Sigmoid colon (tissue), 7 donors: ENCODE data around the gene COBL. TPM values are rescaled to one million over a fixed set of nuclear protein-coding genes. Genes with fewer than 3 reads are reported as not detected.
A peak's percentile ranks its signal among the peaks of the same experiment; 100 is the strongest.

Source experiments
- DNase-seq: peaks from one replicate; pipeline ENCODE4 v3.0.0-alpha.2; 2019
- H3K27ac ChIP-seq, 4 donors: fragments of 200-600 bp; sonication (generic); one replicate each; pipeline ENCODE4 v1.5.1; 2016 to 2019; ENCODE audit warnings: mild to moderate bottlenecking in 1 of 4
- H3K27me3 ChIP-seq, 3 donors: fragments of 200-600 bp; sonication (generic); one replicate each; pipeline ENCODE4 v1.5.1; 2019; ENCODE audit warnings: mild to moderate bottlenecking in 1 of 3
- H3K36me3 ChIP-seq, 4 donors: fragments of 200-600 bp; sonication (generic); one replicate each; pipeline ENCODE4 v1.5.1; 2016 to 2019
- H3K4me1 ChIP-seq, 4 donors: fragments of 200-600 bp; sonication (generic); one replicate each; pipeline ENCODE4 v1.5.1; 2017 to 2019
- H3K4me3 ChIP-seq, 4 donors: fragments of 200-600 bp; sonication (generic); one replicate each; pipeline ENCODE4 v1.5.1; 2017 to 2019; ENCODE audit warnings: mild to moderate bottlenecking in 2 of 4, moderate library complexity in 1 of 4
- H3K9me3 ChIP-seq, 4 donors: fragments of 200-600 bp in 3 of 4; sonication (generic) in 3 of 4; one replicate each; pipeline versions ENCODE4 v1.5.1 to v1.6.1; 2013 to 2019
- CTCF ChIP-seq, 4 experiments: fragments of 450-650 bp in 3 of 4; fragments of 200-600 bp in 1 of 4; IDR thresholded peaks; one replicate each; pipeline ENCODE4 v1.5.1; 2016 to 2019; ENCODE audit warnings: antibody characterized with exemption in 4 of 4, mild to moderate bottlenecking in 3 of 4, moderate library complexity in 2 of 4
- EP300 ChIP-seq, 4 donors: sonication (generic); formaldehyde crosslinking; IDR thresholded peaks; one replicate each; pipeline ENCODE4 v1.6.1; 2017; ENCODE audit warnings: antibody characterized with exemption in 4 of 4
- POLR2A ChIP-seq, 2 donors: fragments of 450-650 bp; IDR thresholded peaks; one replicate each; pipeline ENCODE4 v1.6.1; 2016; ENCODE audit warnings: antibody characterized with exemption in 2 of 2, mild to moderate bottlenecking in 2 of 2, moderate library complexity in 2 of 2
- POLR2AphosphoS5 ChIP-seq, 4 donors: sonication (generic); formaldehyde crosslinking; IDR thresholded peaks; one replicate each; pipeline ENCODE4 v1.6.1; 2017; ENCODE audit warnings: antibody characterized with exemption in 4 of 4
- WGBS, 2 donors: extraction: QIAGEN DNeasy Blood & Tissue Kit; methylation state at CpG; one replicate each; pipeline ENCODE4 v1.1.7; 2013; 5-methylcytosine and 5-hydroxymethylcytosine counted together
- intact Hi-C: fragments of 100-400 bp; cut with DNase I; formaldehyde crosslinking; loops from one replicate; pipeline ENCODE4 v1.15.1; 2023
- polyA plus RNA-seq, 3 donors: library from polyadenylated mRNA; stranded (reverse); fragments of 200-250 nt; gene quantifications; one replicate each; pipeline ENCODE4 v1.2.3, GENCODE V29; 2013
- total RNA-seq, 4 donors: library from RNA; depleted of rRNA; stranded (reverse); fragments of >200 nt; gene quantifications; one replicate each; pipeline ENCODE4 v1.1.0, GENCODE V29; 2016
- donor health status: healthy with polysubstance abuse.
- donor health status: Bipolar disorder and iron deficiency.
- donor health status: healthy.

Gene COBL
- total and polyA plus RNA-seq, 7 donors = 3.0 to 27.6 (median 10.0) TPM

GRCh38 chr7:51069411-51070083 lies 247.1 kb downstream of the COBL start:
- Histone ChIP-seq H3K9me3 (no peaks in the 10 kb centered on the region), H3K36me3 (no peaks in the 10 kb centered on the region), H3K27ac (peak overlapping the region in 2 of 4 donors; percentile 20 to 35), H3K4me1 (peaks cover 0 to 18% (median 4%) of the 10 kb centered on the region in 4 donors), H3K4me3 (no peak overlapping the region), H3K27me3 (no peaks in the 10 kb centered on the region)
- 71 to 82% methylated on average over 5 of the region's 5 CpGs for WGBS, 2 donors
- no peak for DNase-seq
- intact Hi-C loops = loop anchor here (5.0 to 10.0 kb wide), 3 partner anchors 277 to 602 kb away; no protein-coding TSS in a partner anchor
- TF ChIP-seq EP300 (IDR thresholded peaks at IDR 0.05) (no peak), POLR2A (IDR thresholded peaks at IDR 0.05) (no peak), POLR2AphosphoS5 (IDR thresholded peaks at IDR 0.05) (no peak)

GRCh38 chr7:51068401-51068800 lies 248.2 kb downstream of the COBL start:
- H3K36me3 ChIP-seq = no peaks in the 10 kb centered on the region
- no peak overlapping the region for H3K27ac ChIP-seq
- H3K27me3 ChIP-seq = no peaks in the 10 kb centered on the region
- H3K9me3 ChIP-seq = no peaks in the 10 kb centered on the region
- H3K4me3 ChIP-seq = no peak overlapping the region
- WGBS, 2 donors = 77 to 90% methylated on average over 4 of the region's 4 CpGs
- intact Hi-C loops = loop anchor here (5.0 to 10.0 kb wide), 3 partner anchors 276 to 601 kb away; no protein-coding TSS in a partner anchor
- TF ChIP-seq EP300 (IDR thresholded peaks at IDR 0.05) = no peak
- no peak for TF ChIP-seq CTCF (IDR thresholded peaks at IDR 0.05)
- no peak for TF ChIP-seq POLR2AphosphoS5 (IDR thresholded peaks at IDR 0.05)
- TF ChIP-seq POLR2A (IDR thresholded peaks at IDR 0.05) = no peak
- DNase-seq = no peak
- H3K4me1 ChIP-seq = peaks cover 0 to 18% (median 4%) of the 10 kb centered on the region in 4 donors

- intact Hi-C loops = loop anchor here (5.0 to 10.0 kb wide), 3 partner anchors 275 to 600 kb away; no protein-coding TSS in a partner anchor
- peaks cover 0 to 18% (median 4%) of the 10 kb centered on the region in 4 donors for H3K4me1 ChIP-seq
- TF ChIP-seq POLR2AphosphoS5 (IDR thresholded peaks at IDR 0.05) (no peak), CTCF (IDR thresholded peaks at IDR 0.05) (peak; percentile 39 to 73 (median 71)), EP300 (IDR thresholded peaks at IDR 0.05) (no peak)
- WGBS, 2 donors = 45 to 51% methylated on average over 7 of the region's 7 CpGs
- no peaks in the 10 kb centered on the region for H3K36me3 ChIP-seq
- H3K4me3 ChIP-seq = no peak overlapping the region
- peak; percentile 76 for DNase-seq
- H3K9me3 ChIP-seq = no peaks in the 10 kb centered on the region
- H3K27me3 ChIP-seq = no peaks in the 10 kb centered on the region
- H3K27ac ChIP-seq = no peak overlapping the region
Measured at GRCh38 chr7:51067757-51068156, 248.9 kb downstream of the COBL start.

- no peaks in the 10 kb centered on the region for H3K27me3 ChIP-seq
- H3K36me3 ChIP-seq = no peaks in the 10 kb centered on the region
- H3K9me3 ChIP-seq = no peaks in the 10 kb centered on the region
- H3K4me3 ChIP-seq = no peak overlapping the region
- no peak for DNase-seq
- intact Hi-C loops = loop anchor here (5.0 to 10.0 kb wide), 3 partner anchors 275 to 600 kb away; no protein-coding TSS in a partner anchor
- H3K27ac ChIP-seq = no peak overlapping the region
- no peak for TF ChIP-seq CTCF (IDR thresholded peaks at IDR 0.05)
- TF ChIP-seq POLR2A (IDR thresholded peaks at IDR 0.05) = no peak
- no peak for TF ChIP-seq POLR2AphosphoS5 (IDR thresholded peaks at IDR 0.05)
- no peak for TF ChIP-seq EP300 (IDR thresholded peaks at IDR 0.05)
- peaks cover 0 to 18% (median 4%) of the 10 kb centered on the region in 4 donors for H3K4me1 ChIP-seq
Measured at GRCh38 chr7:51067258-51067657, 249.4 kb downstream of the COBL start.

GRCh38 chr7:51066405-51066882 lies 250.2 kb downstream of the COBL start:
- TF ChIP-seq CTCF (IDR thresholded peaks at IDR 0.05) (no peak), POLR2A (IDR thresholded peaks at IDR 0.05) (no peak), POLR2AphosphoS5 (IDR thresholded peaks at IDR 0.05) (no peak), EP300 (IDR thresholded peaks at IDR 0.05) (no peak)
- intact Hi-C loops = loop anchor here (5.0 to 10.0 kb wide), 3 partner anchors 274 to 599 kb away; no protein-coding TSS in a partner anchor
- no peak for DNase-seq
- Histone ChIP-seq H3K4me3 (no peak overlapping the region), H3K27me3 (no peaks in the 10 kb centered on the region), H3K27ac (no peak overlapping the region), H3K9me3 (no peaks in the 10 kb centered on the region), H3K36me3 (no peaks in the 10 kb centered on the region), H3K4me1 (peaks cover 0 to 18% (median 4%) of the 10 kb centered on the region in 4 donors)
- WGBS, 2 donors = 17 to 67% methylated on average over 5 of the region's 5 CpGs
